Measurements from ENCODE around the gene XBP1. TPM values are rescaled to one million over a fixed set of nuclear protein-coding genes. Genes with fewer than 3 reads are reported as not detected.

XBP1 gene
- total RNA-seq, 3 donors from 2014 or later, result 156 to 1,772 (median 1,383) TPM

GRCh38 chr22:28783786-28784671 is 16.3 kb downstream of the XBP1 start:
- Histone ChIP-seq H3K4me1 (no peaks in the 10 kb centered on the region), H3K4me3 (no peak overlapping the region), H3K36me3 (no peaks in the 10 kb centered on the region), H3K27me3 (no peaks in the 10 kb centered on the region), H3K27ac (peak overlapping the region in 1 of 2 donors; percentile 44), H3K9me3 (no peaks in the 10 kb centered on the region)
- intact Hi-C loops (cut with DNase I; ENCODE audit: low total_unique reads), result no loop called here
- DNase-seq (ENCODE audit: low spot score in 2 of 2), result no peak
- TF ChIP-seq POLR2AphosphoS5 (IDR thresholded peaks at IDR 0.05) (no peak), POLR2A (IDR thresholded peaks at IDR 0.05) (no peak), CTCF (IDR thresholded peaks at IDR 0.05) (no peak)

DNA sequence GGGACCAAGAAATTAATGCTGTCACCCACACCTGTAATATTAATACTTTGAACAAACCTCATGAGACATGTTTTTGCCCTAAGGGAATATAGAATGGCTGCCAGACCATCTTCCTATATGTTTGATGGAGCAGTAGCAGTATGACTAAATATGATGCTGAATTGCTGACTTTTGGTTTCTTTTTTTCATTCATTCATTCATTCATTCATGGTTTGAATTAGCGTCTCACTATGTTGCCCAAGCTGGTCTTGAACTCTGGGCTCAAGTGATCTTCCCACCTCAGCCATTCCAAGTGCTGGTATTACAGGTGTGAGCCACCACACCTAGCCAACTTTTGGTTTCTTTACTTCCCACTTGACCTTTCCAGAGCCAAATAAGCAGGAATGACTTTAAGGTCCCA is 20.1 kb downstream of the XBP1 start:
- intact Hi-C loops (cut with DNase I; ENCODE audit: low total_unique reads), result no loop called here
- Histone ChIP-seq H3K9me3 (no peaks in the 10 kb centered on the region), H3K27me3 (no peaks in the 10 kb centered on the region), H3K36me3 (no peaks in the 10 kb centered on the region), H3K27ac (no peak overlapping the region), H3K4me3 (no peak overlapping the region), H3K4me1 (no peaks in the 10 kb centered on the region)
- DNase-seq (ENCODE audit: low spot score in 2 of 2), result no peak
- TF ChIP-seq POLR2AphosphoS5 (IDR thresholded peaks at IDR 0.05) (no peak), CTCF (IDR thresholded peaks at IDR 0.05) (no peak), POLR2A (IDR thresholded peaks at IDR 0.05) (no peak)

GRCh38 chr22:28779833-28780232 is 20.5 kb downstream of the XBP1 start:
- Histone ChIP-seq H3K36me3 (no peaks in the 10 kb centered on the region), H3K4me3 (no peak overlapping the region), H3K27ac (no peak overlapping the region), H3K4me1 (no peaks in the 10 kb centered on the region), H3K9me3 (no peaks in the 10 kb centered on the region), H3K27me3 (no peaks in the 10 kb centered on the region)
- no peak for DNase-seq (ENCODE audit: low spot score in 2 of 2)
- intact Hi-C loops (cut with DNase I; ENCODE audit: low total_unique reads), result no loop called here
- no peak for TF ChIP-seq CTCF (IDR thresholded peaks at IDR 0.05)
- TF ChIP-seq POLR2AphosphoS5 (IDR thresholded peaks at IDR 0.05), result no peak
- TF ChIP-seq POLR2A (IDR thresholded peaks at IDR 0.05), result no peak

DNA sequence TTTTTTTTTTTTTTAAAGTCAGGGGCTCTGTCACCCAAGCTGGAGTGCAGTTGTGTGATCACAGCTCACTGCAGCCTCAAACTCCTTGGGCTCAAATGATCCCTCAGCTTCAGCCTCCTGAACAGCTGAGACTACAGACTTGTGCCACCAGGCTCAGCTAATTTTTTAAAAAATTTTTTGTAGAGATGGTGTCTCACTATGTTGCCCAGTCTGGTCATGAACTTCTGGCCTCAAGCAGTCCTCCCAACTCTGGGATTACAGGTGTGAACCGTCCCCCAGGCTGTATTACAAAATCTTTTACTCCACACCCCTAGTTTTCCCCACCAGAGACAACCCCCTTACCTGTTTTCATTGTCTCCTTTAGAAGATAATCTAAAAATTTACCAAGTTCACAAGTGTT is 26.0 kb downstream of the XBP1 start:
- Histone ChIP-seq H3K4me3 (no peak overlapping the region), H3K9me3 (no peaks in the 10 kb centered on the region), H3K36me3 (no peaks in the 10 kb centered on the region), H3K4me1 (no peaks in the 10 kb centered on the region), H3K27me3 (no peaks in the 10 kb centered on the region), H3K27ac (no peak overlapping the region)
- intact Hi-C loops (cut with DNase I; ENCODE audit: low total_unique reads), result no loop called here
- no peak for DNase-seq (ENCODE audit: low spot score in 2 of 2)
- no peak for TF ChIP-seq CTCF (IDR thresholded peaks at IDR 0.05)
- TF ChIP-seq POLR2A (IDR thresholded peaks at IDR 0.05), result no peak
- TF ChIP-seq POLR2AphosphoS5 (IDR thresholded peaks at IDR 0.05), result no peak

DNA sequence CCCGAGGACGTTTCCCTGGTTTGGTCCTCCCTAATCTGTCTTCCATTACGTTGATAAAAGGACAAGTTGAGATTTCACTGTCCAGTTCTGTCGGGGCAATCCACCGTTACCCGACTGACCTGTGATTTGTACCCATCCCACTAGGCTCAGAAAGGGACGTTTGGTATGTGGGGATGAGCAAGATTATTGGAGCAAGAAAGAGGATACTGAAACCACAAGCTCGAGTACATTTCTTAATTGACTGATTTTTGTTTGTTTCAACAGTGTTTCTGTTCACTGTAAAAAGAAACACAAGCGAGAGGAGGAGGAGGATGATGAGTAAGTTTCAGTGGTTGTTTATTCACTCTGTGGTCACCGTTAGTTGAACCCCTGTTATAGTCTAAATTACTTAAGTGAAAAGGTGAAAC is 26.9 kb downstream of the XBP1 start:
- intact Hi-C loops (cut with DNase I; ENCODE audit: low total_unique reads), result no loop called here
- H3K4me3 ChIP-seq, result peak overlapping the region; percentile 87 to 96 (median 91)
- H3K36me3 ChIP-seq, result no peaks in the 10 kb centered on the region
- DNase-seq (ENCODE audit: low spot score in 2 of 2), result no peak
- H3K4me1 ChIP-seq, result no peaks in the 10 kb centered on the region
- TF ChIP-seq POLR2A (IDR thresholded peaks at IDR 0.05) (no peak), POLR2AphosphoS5 (IDR thresholded peaks at IDR 0.05) (no peak), CTCF (IDR thresholded peaks at IDR 0.05) (no peak)
- no peaks in the 10 kb centered on the region for H3K9me3 ChIP-seq
- no peaks in the 10 kb centered on the region for H3K27me3 ChIP-seq
- peak overlapping the region; percentile 96 to 100 for H3K27ac ChIP-seq
